NCI-H146 (cell line): Measurements from ENCODE around the gene BARD1.
"Not testable (repeated sequence)": the region's sequence is repeated elsewhere in the genome, so short reads cannot be mapped to it uniquely, and the experiment has no call there.

Source experiments
- DNase-seq: peaks from one replicate; lab custom pipeline; 2025; lab: John Stamatoyannopoulos, UW

BARD1 gene

GRCh38 chr2:214765180-214765579, 44.3 kb downstream of the BARD1 start:
- no peak for DNase-seq

GRCh38 chr2:214753455-214753854, 56.0 kb downstream of the BARD1 start:
- DNase-seq, result no peak

GRCh38 chr2:214750529-214750928, 59.0 kb downstream of the BARD1 start:
- no peak for DNase-seq

- DNase-seq, result no peak
These were observed 61.5 kb downstream of the BARD1 start for GRCh38 chr2:214747992-214748391.

- no peak for DNase-seq
These were observed 67.4 kb downstream of the BARD1 start for GRCh38 chr2:214742119-214742518.

GRCh38 chr2:214740867-214741395, 68.6 kb downstream of the BARD1 start:
- no peak for DNase-seq

- no peak for DNase-seq
These were observed 72.3 kb downstream of the BARD1 start for GRCh38 chr2:214737188-214737587.

GRCh38 chr2:214730800-214731407, 78.6 kb downstream of the BARD1 start:
- DNase-seq, result no peak

- no peak for DNase-seq
These were observed 79.2 kb downstream of the BARD1 start for GRCh38 chr2:214730248-214730647.

- no peak for DNase-seq
These were observed 84.7 kb downstream of the BARD1 start for GRCh38 chr2:214724741-214725140.

GRCh38 chr2:214717837-214718236, 91.6 kb downstream of the BARD1 start:
- DNase-seq, result not testable (repeated sequence)

GRCh38 chr2:214716811-214717560, 92.5 kb downstream of the BARD1 start:
- no peak for DNase-seq

GRCh38 chr2:214715025-214715424, 94.5 kb downstream of the BARD1 start:
- no peak for DNase-seq

GRCh38 chr2:214713080-214713830, 96.2 kb downstream of the BARD1 start:
- no peak for DNase-seq

GRCh38 chr2:214710729-214711128, 98.8 kb downstream of the BARD1 start:
- no peak for DNase-seq

- DNase-seq, result peak; percentile 3
These were observed 102.5 kb downstream of the BARD1 start for GRCh38 chr2:214706986-214707385.

GRCh38 chr2:214699236-214699635, 110.2 kb downstream of the BARD1 start:
- DNase-seq, result no peak

- DNase-seq, result no peak
These were observed 112.8 kb downstream of the BARD1 start for GRCh38 chr2:214696681-214697080.

GRCh38 chr2:214695789-214696188, 113.7 kb downstream of the BARD1 start:
- DNase-seq, result no peak

- DNase-seq, result not testable (repeated sequence)
These were observed 125.9 kb downstream of the BARD1 start for GRCh38 chr2:214683557-214683956.

GRCh38 chr2:214679736-214680135, 129.7 kb downstream of the BARD1 start:
- no peak for DNase-seq

GRCh38 chr2:214676421-214677089, 132.9 kb downstream of the BARD1 start:
- DNase-seq, result no peak
